OCI-LY3 (cell line): ENCODE data around the gene RBMX.

Source experiments
- CTCF ChIP-seq: fragments of 200-600, 300-600 bp; sonication (generic); IDR thresholded peaks from 2 replicates; pipeline ENCODE4 v1.5.1; 2014; ENCODE audit warnings: antibody characterized with exemption, low read length, low read depth
- EZH2phosphoT487 ChIP-seq: fragments of 200-600 bp; shearing (Covaris generic); IDR thresholded peaks from 2 replicates; pipeline ENCODE4 v1.6.1; 2018; ENCODE audit warnings: antibody characterized with exemption, mixed run types, low read depth

DNA sequence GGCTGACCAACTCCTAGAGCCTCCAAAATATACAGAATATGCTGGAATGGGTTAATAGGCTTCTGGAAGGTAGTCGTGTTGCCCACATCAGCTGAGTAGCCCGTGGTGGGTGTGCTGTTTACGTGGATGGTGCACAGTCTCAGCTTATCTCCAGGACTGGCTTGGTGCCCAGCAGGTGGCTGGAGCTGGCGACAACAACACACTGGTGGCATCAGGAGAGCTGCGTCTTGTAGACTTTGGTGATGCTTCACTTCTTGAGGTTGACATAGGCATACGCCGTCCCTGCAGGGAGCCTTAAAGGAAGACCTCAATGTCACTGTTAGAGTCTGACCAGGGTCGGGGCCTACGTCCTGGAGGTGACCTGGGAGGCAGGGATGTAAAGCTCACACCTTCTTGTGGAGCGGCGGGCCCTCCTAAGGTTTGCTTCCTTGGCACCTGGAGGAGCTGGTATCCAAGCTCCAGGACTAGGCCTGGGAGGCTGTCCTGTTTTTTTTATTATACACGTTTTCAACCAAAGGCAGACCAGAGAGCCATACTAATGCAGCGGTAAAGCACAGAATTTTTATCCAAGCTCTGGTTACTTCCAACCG, 26.5 kb upstream of the RBMX start:
- TF ChIP-seq CTCF (no peak), EZH2phosphoT487 (no peak)
